ENCODE measurements around the gene ZCCHC3.

DNA sequence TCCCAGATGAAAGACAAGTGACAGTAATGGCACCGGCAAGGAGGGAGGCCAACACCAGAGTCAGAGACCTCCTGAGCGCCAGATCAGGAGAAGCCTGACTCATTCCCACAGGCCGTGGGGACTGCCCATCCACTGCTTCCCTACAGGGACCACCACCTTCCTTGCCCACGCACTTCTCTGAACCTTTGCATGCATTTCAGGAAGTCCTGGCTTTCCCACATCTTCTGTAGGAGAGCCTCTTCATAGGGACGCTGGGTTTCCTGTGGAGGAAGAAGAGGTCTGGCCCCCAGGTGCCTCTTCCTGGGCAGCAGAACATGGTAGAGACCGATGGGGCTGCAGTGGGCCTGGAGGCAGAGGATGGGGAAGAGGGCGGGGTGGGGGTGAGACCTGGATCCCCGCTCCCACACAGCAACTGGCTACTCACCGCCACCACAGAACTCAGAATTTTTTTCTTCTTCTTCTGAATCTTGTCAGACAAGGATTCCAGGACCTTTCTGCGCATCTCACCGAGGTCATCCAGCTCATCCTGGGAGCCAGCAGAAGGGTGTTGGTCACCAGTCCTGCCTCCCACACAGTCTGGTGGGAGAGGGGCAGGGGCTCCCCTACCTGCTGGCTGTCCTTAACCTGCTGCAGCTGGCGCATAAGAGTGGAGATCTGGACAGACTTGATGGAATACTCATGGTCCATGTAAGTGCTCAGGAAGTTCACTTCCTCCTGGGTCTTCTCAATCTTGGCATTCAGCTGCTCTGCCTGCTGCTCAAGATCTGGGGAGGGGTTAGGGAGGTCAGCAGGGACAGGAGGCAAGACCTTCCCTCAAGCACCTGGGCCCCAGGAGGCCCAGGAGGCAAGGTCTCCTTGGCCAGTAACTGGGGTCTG, 20.5 kb upstream of the ZCCHC3 start:
- no peak for TF ChIP-seq CTCF (IDR thresholded peaks at IDR 0.05)
- TF ChIP-seq POLR2A (IDR thresholded peaks at IDR 0.05) = no peak

Data from right lobe of liver (tissue), 4 donors.